SW 1271 (cell line): ENCODE data around the gene PROM1.

ENCODE experiments used
- DNase-seq, 2 experiments: peaks; one replicate each; lab custom pipeline; 2025; lab: John Stamatoyannopoulos, UW

PROM1 gene

DNA sequence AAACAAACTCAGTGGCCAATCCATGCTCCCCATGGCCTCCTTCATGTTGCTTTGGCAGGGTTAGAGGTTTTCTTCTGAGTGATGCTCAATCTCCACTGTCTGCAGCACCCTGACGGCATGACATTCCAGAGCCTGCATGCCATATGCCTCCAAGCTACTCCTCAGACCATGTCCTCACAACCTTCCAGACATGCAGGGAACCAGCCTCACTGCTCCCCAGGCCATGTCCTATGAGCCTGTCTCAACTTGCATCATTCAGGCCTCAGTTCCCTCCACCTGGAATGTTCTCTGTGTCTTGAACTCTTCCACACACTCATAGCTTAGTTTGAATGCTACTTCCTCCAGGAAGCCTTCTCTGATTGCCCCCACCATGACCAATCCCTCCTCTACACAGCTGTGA is 18.8 kb downstream of the PROM1 start:
- no peak for DNase-seq

DNA sequence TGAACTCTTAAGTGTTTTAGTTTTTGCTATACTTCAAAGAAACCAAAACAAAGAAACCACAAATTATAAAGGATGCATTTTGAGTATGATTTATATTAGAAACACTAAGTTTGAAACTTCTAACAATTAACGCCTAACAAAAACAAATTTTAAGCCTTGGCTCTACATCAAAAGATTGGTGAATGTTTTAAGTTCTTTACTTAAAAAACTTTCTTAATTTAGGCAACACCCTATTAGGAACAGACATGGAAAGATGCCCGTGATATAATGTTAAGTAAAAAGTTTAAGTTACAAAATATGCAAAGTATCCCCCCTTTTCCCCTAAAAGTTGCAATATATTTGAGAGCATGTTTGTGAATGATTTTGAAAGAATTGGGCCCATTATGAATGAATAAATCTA is 21.2 kb downstream of the PROM1 start:
- DNase-seq = no peak

DNA sequence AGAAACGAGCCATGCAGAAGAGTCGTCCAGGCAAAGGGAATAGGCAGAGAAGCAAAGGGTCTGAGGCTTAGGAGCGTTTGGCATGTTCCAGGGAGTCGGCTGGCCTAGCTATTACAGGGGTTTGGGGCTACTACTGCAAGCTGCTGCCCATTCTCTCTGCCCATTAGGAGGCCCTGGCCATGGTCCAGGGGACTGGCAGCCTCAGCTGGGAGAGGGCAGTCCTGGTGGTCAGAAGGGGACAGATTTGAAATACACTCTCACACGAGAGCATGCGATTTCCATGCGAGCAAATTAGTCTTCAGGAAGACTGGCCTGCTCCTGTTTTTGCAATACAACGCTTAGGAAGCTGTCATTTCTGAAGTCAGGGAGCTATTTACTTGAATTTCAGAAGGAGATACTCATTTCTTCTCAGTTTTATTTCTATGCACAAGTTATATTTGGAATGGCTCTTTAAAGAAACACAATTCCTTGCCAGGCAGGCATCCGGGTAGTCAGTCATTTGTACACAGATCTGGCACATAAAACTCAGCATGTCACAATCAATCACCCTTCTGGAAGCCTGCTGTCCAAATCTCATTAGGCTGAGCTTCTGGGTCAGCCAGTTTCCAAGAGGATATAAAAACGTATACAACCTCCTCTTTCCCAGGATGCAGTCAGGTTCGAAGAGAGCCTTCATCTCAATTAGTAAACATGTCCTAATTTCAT is 27.0 kb downstream of the PROM1 start:
- no peak for DNase-seq

DNA sequence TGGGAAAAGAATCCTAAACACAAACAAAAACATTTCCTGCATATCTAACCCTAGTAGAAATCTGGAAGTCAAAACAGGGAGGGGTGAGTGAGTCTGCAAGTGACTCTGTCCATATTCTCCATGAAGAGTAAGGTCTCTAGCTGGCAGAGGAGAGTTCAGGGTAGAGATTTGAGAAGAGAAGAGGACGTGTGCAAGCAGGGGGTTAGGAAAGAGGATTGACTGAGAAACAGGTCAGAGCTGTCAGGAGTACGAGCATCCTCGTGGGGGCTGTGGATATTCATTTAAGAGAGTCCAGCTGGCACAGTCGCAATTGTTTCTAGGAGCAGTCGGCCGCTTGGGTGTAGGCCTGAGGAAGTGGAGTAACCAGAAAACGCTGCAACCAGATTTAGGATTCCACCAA is 27.9 kb downstream of the PROM1 start:
- DNase-seq = no peak

DNA sequence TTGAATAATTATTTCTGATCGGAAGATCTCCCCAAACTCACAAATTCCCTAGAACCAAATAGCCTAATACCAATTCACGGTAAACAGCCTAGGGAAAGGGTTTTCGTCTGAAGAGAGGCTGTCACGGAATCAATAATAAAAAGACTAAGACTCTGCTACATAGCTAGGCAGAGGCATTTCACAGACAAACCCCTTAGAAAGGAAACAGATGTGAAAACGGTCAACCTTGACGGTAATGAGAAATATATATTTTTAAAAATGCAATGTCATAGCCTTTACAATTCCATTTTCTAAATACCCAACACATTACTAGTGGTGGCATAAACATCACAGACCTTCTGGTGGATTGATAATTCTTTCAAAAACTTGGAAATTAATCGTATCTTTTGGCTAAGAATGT is 28.4 kb downstream of the PROM1 start:
- no peak for DNase-seq

DNA sequence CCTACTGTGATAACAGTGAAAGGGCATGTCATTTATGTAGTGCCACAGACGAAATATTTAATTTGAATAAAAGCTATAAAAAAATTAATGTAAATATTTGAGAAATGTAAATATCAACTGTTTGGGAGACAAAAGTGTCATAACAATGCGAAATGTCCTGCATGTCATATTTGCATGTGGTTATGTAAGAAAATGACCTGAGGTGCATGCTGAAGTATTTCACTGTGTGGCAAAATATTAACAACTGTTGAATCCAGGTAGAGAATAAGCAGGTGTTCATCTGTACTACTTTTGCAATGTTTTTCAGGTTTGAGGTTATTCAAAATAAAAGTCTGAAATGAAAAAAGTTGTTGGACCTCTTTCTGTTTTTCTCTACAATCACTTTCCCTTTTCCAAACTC is 30.9 kb downstream of the PROM1 start:
- no peak for DNase-seq

DNA sequence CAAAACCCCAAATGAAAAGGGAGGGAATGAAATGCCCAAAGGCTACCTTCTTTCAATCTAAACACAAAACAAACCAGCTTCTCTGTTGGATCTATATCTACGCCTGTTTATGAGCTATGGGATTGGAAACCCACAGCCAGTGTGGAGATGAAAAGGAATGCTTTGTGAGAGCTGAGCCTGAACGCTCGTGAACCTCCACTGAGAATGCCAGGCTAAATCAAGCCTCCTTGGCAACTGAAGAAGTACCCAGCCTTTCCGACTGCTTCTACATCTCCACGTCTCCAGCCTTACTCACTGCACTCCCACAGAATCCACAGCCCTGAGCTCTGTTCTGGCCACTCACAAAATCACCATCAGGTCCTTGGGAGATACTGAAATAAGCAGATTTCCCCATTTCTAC is 31.8 kb downstream of the PROM1 start:
- DNase-seq = no peak

DNA sequence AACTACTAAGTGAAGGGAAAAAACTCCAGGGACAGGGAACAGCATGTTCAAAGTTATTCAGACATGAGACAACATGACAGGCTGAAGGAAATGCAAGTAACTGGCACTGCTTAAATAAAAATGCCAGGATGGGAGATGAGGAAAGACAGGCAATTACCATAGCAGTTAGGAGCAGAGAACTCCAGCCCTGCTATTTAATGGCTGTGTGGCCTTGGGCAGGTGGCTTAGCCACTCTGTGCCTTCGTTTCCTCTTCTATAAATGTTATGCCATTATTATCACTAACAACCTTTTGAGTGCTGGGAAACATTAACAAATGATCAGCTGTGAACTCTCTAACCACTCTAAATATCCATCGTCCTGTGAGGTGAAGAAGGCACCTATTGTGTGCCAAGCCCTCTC is 32.7 kb downstream of the PROM1 start:
- no peak for DNase-seq

DNA sequence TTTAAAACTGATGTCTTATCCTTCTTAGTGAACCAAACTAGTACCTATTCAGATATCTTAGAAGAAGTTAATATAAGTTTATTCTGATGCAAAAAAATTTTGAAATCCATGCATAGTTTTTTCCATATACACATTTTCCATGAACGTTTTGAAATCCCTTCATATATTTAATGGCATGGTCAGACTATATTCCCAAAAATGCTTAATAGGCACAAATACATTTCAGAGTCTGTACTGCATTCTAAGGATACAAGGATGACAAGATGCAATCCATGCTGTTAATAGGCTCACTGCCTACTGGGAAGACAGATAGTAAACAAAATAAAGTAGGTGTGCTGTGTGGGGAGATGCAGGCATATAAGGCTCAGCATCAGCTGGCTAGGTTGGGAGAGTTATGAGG is 33.2 kb downstream of the PROM1 start:
- DNase-seq = no peak

DNA sequence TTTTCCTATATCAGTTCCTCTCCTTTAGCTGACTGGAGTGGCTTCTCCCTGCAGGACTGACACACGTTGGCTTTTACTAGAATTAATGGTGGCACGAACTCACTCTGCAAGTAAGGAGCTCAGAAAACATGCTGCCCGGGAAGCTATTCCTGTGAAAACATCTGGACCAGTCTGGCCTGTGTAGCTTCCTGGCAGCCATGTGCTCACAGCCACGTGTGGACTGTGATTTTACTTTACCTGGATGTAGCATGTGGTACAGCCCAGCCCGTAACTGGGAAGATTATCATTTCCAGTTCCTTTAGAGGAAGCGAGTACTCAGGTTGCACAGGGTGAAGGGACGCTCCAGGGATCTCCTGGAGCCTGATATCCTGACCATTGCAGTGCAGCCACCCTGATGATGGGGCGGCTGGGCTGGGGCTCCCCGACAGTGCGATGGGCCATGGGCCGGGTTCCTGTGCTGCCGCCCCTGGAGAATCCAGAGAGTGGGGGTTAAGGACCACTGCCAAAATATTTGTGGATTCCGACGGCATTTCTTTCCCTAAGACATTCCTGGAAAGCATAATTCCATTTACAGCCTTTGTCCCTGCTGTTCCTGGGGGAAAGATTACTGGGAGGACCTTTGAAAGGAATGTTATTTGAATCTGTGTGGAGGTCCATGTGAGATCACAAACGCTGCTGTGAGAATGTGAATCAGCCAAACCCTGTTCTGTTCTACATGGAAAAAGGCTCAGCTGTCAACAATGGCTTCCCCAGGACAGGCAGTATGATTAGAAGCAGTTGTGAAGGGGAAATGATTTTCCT is 35.0 kb downstream of the PROM1 start:
- no peak for DNase-seq

DNA sequence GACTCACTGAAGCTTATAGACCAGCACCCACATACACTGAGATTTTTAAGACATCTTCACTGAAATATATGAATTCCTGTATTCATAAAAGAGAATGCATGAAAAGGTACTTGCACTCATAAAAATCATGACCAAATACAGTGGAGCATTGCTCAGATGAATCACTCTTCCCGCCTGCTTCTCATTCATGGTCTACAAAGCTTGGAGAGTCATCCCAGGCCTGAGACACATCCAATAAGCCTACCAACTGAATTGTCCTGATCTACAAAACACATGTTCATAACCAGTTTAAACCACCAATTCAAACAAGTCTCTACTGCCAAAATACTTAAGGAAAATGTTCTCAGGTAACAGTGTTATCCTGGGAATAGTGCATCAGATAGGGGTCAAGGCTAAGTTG is 38.1 kb downstream of the PROM1 start:
- no peak for DNase-seq

DNA sequence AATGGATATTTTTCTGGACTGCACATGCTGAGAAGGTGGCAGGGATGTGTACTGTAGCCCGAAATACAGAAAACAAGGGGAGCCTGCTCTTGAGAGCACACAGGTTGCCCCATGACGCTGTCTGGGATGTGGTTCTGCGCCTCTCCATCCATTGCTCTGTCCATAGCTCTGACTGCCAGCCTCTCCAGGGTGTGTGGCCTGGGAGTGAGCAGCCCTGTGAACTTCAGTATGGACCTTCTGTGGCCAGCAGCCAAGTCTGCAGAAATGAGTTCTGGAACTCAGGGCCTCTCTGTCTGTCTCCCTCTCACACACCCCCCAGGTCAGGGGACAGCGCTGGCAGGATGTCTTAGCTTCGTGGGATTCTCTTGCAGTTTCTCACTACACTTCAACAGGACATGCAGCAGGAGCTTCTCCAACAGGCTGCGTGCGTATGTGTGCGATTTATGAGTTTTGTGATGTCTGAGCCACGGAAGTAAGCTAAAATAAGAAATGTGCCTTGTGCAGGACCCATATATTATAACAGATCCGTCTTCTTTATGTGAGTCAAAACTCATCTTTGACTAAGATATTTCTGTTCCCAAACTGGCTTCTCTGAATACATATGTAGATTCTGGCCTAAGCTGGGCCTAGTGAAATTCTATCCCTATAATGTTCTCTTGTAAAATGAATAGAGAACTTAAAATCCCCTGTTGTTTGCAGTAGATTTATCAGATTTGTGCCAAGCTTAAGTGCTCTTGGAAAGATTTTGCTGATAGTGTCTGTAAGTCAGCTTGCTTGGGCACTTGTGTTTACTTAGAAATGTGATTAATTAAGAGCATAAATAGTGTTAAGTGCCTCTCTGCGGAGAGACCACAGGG is 40.0 kb downstream of the PROM1 start:
- DNase-seq = no peak

DNA sequence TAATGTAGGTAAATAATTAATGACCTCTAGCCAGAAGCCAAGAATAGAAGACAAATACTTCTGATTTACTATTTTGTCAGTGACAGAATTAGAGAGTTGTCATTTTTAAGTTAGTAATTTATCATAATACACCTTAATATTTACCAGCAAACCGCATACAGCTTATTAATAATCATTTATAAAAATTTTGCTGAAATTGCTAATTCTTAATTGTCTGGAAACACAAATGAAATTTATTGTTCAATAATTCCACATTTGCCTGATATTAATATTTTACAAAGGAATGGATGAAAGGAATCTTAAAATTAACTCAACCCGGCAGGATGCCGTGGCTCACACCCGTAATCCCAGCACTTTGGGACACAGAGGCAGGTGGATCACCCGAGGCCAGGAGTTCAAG is 44.7 kb downstream of the PROM1 start:
- DNase-seq = no peak

DNA sequence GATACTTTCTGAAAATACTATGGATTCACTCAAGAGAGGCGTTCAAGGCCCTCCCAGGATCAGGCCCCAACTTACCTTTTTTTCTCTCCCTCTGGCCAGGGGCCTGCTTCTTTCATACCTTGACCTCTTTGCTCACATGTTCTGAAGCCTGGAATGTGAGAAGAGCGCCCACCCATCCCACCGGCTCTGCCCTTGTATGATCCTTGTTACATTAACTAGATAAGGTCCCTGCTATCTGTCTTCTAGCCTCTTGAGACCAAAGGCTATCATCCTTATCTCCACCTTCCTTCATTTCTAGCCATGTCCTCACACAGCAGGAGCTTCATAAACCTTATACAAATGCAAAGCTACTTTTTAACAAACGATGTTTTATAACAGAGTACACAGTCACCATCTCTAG is 45.9 kb downstream of the PROM1 start:
- DNase-seq = no peak

DNA sequence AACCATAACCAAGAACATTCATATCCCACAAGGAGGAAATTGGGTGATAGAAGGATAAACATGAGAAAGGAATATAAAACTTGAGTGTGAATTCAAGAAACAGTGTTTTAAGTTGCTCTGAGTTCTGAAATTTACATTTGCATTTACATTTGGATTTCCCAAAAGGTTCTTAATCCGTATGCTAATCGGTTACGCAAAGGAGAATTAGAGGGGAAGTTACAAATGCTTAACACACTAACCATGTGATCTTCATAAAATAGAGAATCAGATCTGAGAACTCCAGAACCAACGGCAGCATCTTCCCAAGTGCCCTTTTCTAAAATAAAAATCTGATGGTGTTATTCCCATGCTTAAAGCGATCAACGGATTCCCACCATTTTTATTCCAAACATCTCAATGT is 48.0 kb downstream of the PROM1 start:
- DNase-seq = no peak

DNA sequence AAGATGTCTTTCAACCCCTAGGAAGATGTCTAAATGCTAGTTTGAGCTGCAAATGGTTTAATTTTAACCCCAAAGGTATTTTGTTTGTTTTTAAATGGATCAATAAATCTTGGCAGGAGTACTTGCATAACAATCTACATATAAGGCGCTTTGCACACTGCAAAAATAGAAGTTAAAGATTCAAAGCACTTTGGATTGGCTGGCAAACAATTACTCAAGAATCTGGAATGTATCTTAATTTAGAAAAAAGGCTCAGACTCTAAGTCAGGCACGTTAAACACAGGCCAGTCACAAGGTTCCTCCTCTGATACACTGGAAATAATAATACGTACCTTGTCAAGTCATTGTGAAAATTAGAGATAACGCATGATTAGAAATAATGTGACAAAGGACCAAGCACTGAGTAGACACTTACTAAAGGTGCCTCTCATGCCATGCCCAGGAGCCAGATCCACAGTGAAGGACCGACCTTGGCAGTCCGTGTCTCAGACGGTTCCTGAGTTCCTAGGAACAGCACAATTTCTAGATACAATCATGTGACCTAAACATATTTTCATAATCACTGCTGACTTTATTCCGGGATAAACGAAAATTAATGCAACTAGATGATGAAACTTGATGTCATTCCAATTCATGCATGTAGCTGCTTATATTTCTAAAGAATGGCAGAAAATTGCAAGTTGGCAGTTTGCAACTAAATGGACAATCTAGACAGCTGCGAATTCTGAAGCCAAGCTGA is 49.6 kb downstream of the PROM1 start:
- no peak for DNase-seq

DNA sequence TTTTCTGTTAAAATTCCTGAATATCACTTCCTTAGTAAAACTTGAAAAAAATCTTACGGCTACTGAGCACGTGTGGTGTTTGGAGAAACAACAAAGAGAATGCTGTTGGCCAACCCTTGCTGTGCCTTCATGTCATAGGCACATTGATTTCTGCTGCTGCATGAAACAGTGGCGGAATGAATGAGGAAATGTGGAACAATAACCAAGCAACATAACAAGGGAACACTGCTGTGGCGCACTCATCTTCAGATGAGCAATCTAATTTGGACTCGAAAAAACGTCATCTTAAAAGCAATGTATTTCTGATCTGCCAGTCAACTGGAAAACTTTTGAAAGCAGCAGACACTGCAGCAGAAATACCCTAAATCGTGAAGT is 51.4 kb downstream of the PROM1 start:
- no peak for DNase-seq

DNA sequence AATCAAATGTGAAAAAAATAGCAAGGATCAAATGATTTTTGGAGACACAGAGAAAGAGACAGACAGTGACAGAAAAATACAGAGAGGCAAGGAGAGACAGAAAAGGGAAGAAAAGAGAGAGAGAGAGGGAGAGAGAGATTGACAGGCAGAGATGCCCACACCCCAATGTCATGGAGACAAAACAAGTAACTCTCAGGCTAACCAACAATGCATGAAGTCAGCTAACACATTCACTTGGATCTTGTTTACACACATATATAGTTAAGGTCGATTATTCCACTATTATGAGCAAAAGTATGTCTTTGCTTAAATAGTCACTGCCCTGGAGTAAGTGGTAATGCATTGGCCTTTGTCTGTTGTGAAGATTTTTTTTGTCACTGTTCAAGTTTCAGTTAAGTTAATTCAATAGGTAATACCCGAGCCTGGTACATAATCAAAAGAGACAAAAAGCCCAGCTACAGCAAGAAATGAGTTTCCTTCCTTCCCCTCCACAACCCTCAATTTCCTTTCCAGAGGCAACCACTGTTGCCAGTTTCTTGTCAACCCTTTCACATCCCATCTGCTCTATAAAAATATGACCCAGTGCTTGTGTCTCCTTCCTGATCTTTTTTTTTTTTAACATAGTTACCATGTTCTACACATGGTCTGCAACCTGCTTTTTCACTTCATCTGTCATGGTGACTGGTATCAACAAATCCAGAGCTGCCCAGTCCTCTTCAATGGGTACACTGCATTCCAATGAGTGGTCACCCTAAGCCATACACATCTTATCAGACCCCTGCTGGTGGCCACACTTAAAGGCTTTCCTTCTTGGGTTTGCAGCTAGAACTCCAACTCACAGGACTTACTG is 52.1 kb downstream of the PROM1 start:
- no peak for DNase-seq

DNA sequence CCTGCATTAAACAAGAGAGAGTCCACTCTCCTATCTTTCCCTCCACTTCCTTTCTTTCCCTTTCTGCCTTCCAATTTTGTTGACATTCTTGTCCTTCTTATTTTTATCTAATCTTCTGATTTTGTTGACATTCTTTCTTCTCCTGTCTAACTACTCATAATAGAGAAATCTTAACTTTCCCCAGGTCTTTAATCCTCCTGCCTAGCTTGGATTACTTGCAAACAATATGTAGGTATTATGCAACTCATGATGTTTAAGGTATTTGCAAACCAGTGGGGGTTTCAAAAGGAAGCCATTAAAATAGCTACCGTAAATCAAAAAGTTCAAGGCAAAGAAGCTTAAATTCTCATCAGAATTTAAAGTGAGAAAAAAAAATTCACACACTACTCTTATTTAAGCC is 53.9 kb downstream of the PROM1 start:
- no peak for DNase-seq

DNA sequence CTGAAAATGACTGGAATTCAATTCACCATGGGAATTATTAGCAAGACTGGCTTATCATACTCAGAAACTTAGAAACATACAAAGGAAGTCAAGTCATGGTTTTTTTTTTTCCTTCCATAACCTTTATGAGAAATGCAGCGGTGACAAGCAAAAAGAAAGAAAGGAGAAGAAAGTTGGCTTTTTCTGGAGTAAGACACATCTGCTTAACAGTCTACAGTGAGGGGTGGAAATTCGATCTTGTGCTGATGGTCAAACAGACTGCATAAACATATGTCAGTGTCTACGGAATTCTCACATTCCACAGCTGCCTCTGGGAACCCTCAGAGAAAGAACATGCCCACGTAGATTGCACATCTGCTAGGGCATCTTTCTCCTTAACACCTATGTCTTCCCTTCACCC is 54.6 kb downstream of the PROM1 start:
- no peak for DNase-seq

DNA sequence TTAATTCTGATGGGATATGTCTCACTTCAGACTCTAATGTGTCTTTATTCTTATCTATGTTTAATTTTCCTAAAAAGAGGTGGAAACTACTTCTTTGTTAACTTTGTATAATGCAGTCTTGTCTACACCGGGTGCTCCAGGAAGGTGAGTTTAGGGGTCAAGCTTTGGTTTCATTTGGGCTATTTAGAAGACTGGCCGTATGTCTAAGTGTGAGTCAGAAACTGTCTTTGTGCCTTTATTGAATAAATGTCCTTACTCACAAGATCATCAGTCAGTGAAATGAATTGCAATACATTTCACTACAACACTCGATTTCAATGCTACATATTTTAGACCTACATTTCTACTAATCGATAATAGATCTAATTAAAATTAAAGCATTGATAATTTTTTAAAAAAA is 56.2 kb downstream of the PROM1 start:
- no peak for DNase-seq
